GM12864 (cell line): Measurements from ENCODE around the gene FCGR3A.
"Not testable (repeated sequence)": the region's sequence is repeated elsewhere in the genome, so short reads cannot be mapped to it uniquely, and the experiment has no call there.

Experiments
- DNase-seq: peaks from one replicate; pipeline ENCODE4 v3.0.0-alpha.2; 2011; ENCODE audit warnings: low read depth
- H3K4me3 ChIP-seq: 2 replicates; pipeline ENCODE4 v1.5.1; 2011; ENCODE audit warnings: mild to moderate bottlenecking, low read depth, low read length, control low read depth
- TF ChIP-seq, protein P1 (sequence below): IDR thresholded peaks from 2 replicates; pipeline ENCODE4 v1.5.1; 2011; ENCODE audit warnings: low read depth, mild to moderate bottlenecking, moderate library complexity, low read length, control low read depth, inconsistent platforms; ENCODE audit errors: missing control alignments

Gene FCGR3A

DNA sequence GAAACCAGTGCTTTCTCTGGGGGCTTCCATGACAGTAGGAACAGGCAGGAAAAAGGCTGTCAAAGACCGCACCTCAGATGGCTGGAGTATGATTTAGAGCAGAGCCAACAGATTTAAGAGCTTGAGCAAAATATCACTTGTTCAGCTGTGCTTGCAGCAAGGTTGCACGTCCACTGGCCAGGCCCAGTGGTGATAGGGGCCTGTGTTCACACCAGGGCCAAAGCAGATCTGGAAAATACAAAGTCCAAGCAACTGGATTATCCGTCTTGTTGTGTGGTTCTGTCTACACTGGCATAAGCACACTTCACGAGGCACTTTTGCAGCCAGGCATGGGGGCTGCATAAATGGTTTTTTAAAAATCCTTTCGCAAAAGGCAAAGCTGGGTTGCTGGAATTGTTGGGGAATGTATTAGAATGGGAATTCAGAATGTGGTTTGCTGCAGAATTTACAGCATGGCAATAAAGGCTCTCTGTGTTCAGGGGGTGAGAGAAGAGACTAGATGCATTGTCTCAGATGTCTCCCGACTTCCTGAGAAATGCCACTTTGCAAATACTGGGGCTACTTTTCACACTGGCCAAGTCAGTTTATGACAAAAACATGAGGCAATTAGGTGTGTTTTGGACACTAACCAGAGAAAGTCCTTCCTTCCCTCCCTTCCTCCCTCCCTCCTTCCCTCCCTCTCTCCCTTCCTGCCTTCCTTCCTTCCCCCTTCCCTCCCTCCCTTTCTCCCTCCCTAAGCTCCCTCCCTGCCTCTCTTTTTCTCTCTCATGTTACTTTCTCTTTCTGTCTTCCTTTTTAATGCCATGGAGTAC is 36.8 kb downstream of the FCGR3A start:
- not testable (repeated sequence) for H3K4me3 ChIP-seq, DNase-seq

DNA sequence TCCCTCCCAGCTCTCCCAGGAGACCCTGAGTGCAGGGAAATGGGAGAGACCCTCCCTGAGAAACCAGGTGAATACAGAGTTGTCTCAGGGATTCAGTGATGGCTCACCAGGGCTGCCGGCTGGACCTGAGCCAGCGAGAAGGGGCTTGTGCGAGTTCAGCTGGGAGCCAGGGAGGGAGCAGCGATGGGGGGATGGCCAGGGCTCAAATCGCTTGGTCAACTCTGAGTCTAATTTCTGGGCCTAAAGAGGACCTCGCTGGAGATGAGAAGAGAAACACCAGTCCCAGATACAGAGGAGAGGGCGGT is 37.9 kb downstream of the FCGR3A start:
- TF ChIP-seq, protein P1, sequence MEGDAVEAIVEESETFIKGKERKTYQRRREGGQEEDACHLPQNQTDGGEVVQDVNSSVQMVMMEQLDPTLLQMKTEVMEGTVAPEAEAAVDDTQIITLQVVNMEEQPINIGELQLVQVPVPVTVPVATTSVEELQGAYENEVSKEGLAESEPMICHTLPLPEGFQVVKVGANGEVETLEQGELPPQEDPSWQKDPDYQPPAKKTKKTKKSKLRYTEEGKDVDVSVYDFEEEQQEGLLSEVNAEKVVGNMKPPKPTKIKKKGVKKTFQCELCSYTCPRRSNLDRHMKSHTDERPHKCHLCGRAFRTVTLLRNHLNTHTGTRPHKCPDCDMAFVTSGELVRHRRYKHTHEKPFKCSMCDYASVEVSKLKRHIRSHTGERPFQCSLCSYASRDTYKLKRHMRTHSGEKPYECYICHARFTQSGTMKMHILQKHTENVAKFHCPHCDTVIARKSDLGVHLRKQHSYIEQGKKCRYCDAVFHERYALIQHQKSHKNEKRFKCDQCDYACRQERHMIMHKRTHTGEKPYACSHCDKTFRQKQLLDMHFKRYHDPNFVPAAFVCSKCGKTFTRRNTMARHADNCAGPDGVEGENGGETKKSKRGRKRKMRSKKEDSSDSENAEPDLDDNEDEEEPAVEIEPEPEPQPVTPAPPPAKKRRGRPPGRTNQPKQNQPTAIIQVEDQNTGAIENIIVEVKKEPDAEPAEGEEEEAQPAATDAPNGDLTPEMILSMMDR: no peak
- H3K4me3 ChIP-seq: no peak overlapping the region
- no peak for DNase-seq

DNA sequence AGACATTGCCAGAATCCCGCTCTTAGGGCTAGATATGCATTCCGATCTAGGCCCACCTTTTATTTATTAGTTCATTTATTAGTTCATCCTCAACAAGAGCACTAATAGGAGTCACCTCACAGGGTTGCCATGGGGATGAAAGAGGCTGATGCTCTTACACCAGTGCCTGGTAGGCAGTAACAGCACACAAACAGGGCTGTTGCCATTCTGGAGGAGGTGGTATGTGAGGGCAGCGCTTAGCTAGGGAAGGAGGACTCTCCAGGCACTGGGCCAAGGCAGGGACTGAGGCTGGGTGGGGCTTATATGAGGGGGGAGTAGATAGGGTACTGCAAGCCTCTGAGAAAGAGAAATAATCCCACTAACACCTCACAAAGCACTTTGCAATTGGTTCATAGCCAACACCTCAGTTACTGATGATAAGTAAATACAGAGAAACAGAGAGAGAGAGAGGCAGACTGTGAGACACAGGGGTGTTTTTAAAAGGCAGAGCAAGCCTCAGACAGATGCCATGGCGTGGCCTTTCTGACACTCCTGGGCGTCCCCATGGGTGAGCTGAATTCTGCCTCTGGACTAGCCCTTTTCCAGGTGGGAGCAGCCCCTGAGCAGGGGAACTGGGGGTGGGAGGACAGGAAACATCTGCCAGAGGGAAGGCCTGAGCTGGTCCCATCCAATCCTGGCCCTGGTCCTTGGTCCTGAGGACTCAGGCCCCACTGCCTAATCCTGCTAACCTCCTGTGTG is 38.4 kb downstream of the FCGR3A start:
- no peak for DNase-seq
- TF ChIP-seq, protein P1: no peak
- no peak overlapping the region for H3K4me3 ChIP-seq

DNA sequence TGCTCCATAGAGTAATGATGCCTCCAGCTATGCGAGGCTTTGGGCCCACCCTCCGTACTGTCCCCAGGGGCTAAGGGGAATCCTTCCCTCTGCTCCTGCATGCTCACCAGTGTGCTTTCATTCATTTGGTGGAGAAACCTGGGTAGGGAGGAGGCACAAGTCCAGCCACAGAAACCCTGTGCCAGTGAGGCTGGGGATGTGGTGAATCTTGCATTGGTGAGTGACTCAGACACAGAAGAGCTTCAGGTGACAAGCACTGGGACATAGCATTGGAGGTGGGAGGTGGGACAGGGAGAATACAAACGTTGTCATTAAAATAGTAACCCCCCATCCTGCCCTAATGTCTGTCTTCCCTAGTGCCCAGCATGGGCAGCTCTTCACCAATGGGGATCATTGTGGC is 39.1 kb downstream of the FCGR3A start:
- no peak overlapping the region for H3K4me3 ChIP-seq
- TF ChIP-seq, protein P1: no peak
- no peak for DNase-seq

DNA sequence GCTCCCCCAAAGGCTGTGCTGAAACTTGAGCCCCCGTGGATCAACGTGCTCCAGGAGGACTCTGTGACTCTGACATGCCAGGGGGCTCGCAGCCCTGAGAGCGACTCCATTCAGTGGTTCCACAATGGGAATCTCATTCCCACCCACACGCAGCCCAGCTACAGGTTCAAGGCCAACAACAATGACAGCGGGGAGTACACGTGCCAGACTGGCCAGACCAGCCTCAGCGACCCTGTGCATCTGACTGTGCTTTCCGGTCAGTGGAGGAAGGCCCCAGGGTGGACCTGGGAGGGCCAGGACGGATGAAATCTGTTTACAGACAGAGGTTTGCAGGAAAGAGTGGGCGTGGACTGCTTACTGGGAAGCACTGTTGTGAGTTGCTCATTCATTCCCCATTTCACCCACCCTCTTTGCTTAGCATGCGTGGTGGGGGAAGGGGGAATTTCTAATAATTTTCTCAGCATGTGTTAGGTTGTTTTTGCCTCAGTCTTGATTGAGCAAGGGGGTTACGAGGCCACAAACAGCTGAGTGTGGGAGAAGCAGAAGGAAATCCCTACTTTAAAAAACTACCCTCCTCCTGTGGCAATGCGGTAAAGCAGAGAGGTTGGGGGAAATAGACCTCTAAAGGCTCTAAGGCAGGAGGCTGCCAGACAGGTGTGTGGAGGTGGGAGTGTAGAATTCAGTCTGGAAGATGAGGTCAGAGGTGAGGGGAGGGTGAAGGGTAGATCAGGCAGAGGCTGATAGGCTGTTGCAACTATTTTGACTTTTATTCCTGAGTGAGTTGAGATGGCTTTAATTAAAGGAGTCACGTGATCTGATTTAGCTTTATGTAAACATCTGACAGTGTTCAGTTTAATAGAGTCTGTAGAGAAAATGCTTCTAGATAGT is 43.0 kb downstream of the FCGR3A start:
- H3K4me3 ChIP-seq: no peak overlapping the region
- TF ChIP-seq, protein P1: no peak
- no peak for DNase-seq

DNA sequence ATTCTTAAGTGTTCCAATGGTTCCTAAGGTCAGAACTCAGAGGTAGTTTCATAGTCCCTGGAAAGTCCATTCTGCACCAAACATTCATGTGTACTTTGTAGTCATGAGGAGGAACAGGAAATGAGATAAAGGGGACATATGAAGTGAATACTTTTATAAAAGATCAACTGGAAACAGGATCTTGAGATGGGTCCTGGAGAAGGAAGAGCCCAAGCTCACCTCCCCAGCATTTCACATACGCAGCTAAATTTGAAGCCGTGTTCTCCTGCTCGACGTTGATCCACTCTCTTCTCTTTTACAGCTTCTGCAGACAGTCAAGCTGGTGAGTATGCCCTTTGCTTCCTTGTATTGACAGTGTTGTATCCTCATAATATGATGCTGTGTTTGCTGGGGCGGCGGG is 43.9 kb downstream of the FCGR3A start:
- no peak for DNase-seq
- TF ChIP-seq, protein P1: no peak

DNA sequence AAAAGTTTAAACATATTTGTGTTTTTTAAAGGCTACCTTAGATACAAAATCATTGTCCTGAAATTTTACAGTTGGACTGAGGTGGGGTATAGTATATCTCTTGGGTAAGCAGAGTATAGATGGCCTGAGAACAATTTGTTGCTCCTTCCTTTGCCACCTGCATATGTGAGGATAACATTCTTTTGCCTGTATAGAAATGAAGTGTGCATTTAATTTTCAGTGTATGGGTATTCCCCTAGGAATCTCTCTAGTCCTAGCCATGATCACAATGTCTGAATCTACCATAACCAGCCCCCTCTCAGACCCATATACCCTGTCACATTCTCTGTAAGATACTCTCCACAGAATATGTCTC is 46.2 kb downstream of the FCGR3A start:
- DNase-seq: no peak
- H3K4me3 ChIP-seq: no peak overlapping the region
- TF ChIP-seq, protein P1: no peak

More for the DNA sequence above, 43.9 kb downstream of the FCGR3A start:
- H3K4me3 ChIP-seq: no peak overlapping the region
